K562 (cell line): ENCODE measurements around the gene CEP295NL. TPM values are rescaled to one million over a fixed set of nuclear protein-coding genes. Genes with fewer than 3 reads are reported as not detected.
A peak's percentile ranks its signal among the peaks of the same experiment; 100 is the strongest.

Experiments used
- ATF7 ChIP-seq: fragments of 450-650 bp; IDR thresholded peaks from 2 replicates; pipeline ENCODE4 v1.7.1; 2014; ENCODE audit warnings: mild to moderate bottlenecking, moderate library complexity
- CAMTA2 ChIP-seq: fragments of 250-450 bp; sonication (Bioruptor Pico); conservative IDR thresholded peaks from 2 replicates; pipeline ENCODE4 v1.5.1; 2022
- CEBPB ChIP-seq: fragments of 450-650 bp; IDR thresholded peaks from 2 replicates; pipeline ENCODE4 v1.6.1; 2016; ENCODE audit warnings: missing genetic modification characterization, missing compliant biosample characterization
- CTBP1 ChIP-seq: fragments of 450-650 bp; IDR thresholded peaks from 2 replicates; pipeline ENCODE4 v1.6.1; 2016; ENCODE audit warnings: borderline replicate concordance
- DACH1 ChIP-seq: fragments of 450-650 bp; IDR thresholded peaks from 2 replicates; pipeline ENCODE4 v1.6.1; 2018; ENCODE audit not compliant: partially characterized antibody
- ESRRA ChIP-seq: fragments of 450-650 bp; IDR thresholded peaks from 2 replicates; pipeline ENCODE4 v1.6.1; 2014; ENCODE audit warnings: low read depth, mild to moderate bottlenecking, moderate library complexity, borderline replicate concordance
- EWSR1 ChIP-seq: fragments of 450-650 bp; IDR thresholded peaks from 2 replicates; pipeline ENCODE4 v1.6.1; 2018; ENCODE audit warnings: borderline replicate concordance, mild to moderate bottlenecking, low read depth, moderate library complexity; ENCODE audit not compliant: partially characterized antibody
- EZH2 ChIP-seq: IDR thresholded peaks from 2 replicates; pipeline ENCODE4 v1.6.1; 2012; ENCODE audit warnings: low read depth, mild to moderate bottlenecking, inconsistent platforms, low read length, borderline replicate concordance
- JUN ChIP-seq, 2 experiments: sonication (generic) in 1 of 2; formaldehyde crosslinking in 1 of 2; IDR thresholded peaks; 2 replicates each; pipeline versions ENCODE4 v1.6.1 to v1.8.0; 2012 to 2022; ENCODE audit warnings: borderline replicate concordance in 2 of 2, mild to moderate bottlenecking in 2 of 2, improper control_type of control experiment in 1 of 2, low read depth in 1 of 2, low read length in 1 of 2, missing genetic modification reagents in 1 of 2
- KDM1A ChIP-seq, 2 experiments: fragments of 450-650 bp; IDR thresholded peaks; 2 replicates each; pipeline ENCODE4 v1.6.1; 2016; ENCODE audit warnings: mild to moderate bottlenecking in 2 of 2
- MTA1 ChIP-seq: fragments of 450-650 bp; IDR thresholded peaks from 2 replicates; pipeline ENCODE4 v1.6.1; 2017; ENCODE audit warnings: borderline replicate concordance
- MYNN ChIP-seq, 2 experiments: sonication (generic); formaldehyde crosslinking in 1 of 2; IDR thresholded peaks; 2 replicates each; pipeline versions ENCODE4 v1.5.0 to v1.6.1; 2016 to 2020; ENCODE audit warnings: antibody characterized with exemption in 1 of 2, missing genetic modification reagents in 1 of 2
- PHB ChIP-seq: fragments of 250-450 bp; sonication (Bioruptor Pico); IDR thresholded peaks from 2 replicates; pipeline ENCODE4 v1.5.0; 2021
- PRMT5 ChIP-seq: sonication (generic); formaldehyde crosslinking; IDR thresholded peaks from 2 replicates; pipeline ENCODE4 v1.5.0; 2020; ENCODE audit warnings: missing genetic modification reagents
- RAD51 ChIP-seq: fragments of 450-650 bp; IDR thresholded peaks from 2 replicates; pipeline ENCODE4 v1.7.1; 2016; ENCODE audit warnings: low read depth, mild to moderate bottlenecking, borderline replicate concordance
- SAFB ChIP-seq: fragments of 200-400 bp; formaldehyde crosslinking; IDR thresholded peaks from 2 replicates; pipeline ENCODE4 v1.6.1; 2017; ENCODE audit warnings: low read depth, low read length, borderline replicate concordance
- SAP30 ChIP-seq: fragments of 200-600 bp; sonication (generic); IDR thresholded peaks from 2 replicates; pipeline ENCODE4 v1.6.1; 2012; ENCODE audit warnings: borderline replicate concordance, low read depth, mild to moderate bottlenecking, moderate library complexity, low read length, control low read depth, inconsistent platforms; ENCODE audit not compliant: insufficient read depth, poor library complexity, severe bottlenecking
- SOX6 ChIP-seq: fragments of 450-650 bp; IDR thresholded peaks from 2 replicates; pipeline ENCODE4 v1.6.1; 2014; ENCODE audit warnings: mild to moderate bottlenecking
- SP2 ChIP-seq: IDR thresholded peaks from 2 replicates; pipeline ENCODE4 v1.6.1; 2011; ENCODE audit warnings: mild to moderate bottlenecking, low read depth, low read length, moderate library complexity; ENCODE audit not compliant: poor library complexity, severe bottlenecking; ENCODE audit errors: extremely low read depth
- TAF7 ChIP-seq: fragments of 450-650 bp; IDR thresholded peaks from 2 replicates; pipeline ENCODE4 v1.6.1; 2016; ENCODE audit warnings: missing genetic modification characterization, missing compliant biosample characterization
- TARDBP ChIP-seq: fragments of 450-650 bp; IDR thresholded peaks from 2 replicates; pipeline ENCODE4 v1.6.1; 2016
- XRCC5 ChIP-seq: fragments of 200-400 bp; formaldehyde crosslinking; IDR thresholded peaks from 2 replicates; pipeline ENCODE4 v1.6.1; 2017; ENCODE audit warnings: low read depth, mild to moderate bottlenecking, low read length
- ZNF75A ChIP-seq: fragments of 450-650 bp; formaldehyde crosslinking; IDR thresholded peaks from 2 replicates; pipeline ENCODE4 v1.4.0; 2020; ENCODE audit warnings: mild to moderate bottlenecking
- ZNF76 ChIP-seq: fragments of 250-450 bp; sonication (Bioruptor Pico); IDR thresholded peaks from 2 replicates; pipeline ENCODE4 v1.4.0; 2020; ENCODE audit warnings: mild to moderate bottlenecking, moderate library complexity, borderline replicate concordance
- polyA plus RNA-seq, 8 experiments: library from polyadenylated mRNA; depleted of rRNA in 4 of 8; stranded (reverse) in 5 of 8; unstranded in 3 of 8; fragments of >200 nt; fragmentation: Nextera tagmentation in 2 of 8; fragmentation: Illumina TruSeq in 1 of 8; extraction: Ambion mirVana in 2 of 8; extraction: Trizol in 1 of 8; gene quantifications; 2 replicates each; pipeline versions ENCODE4 v1.2.1 to v1.2.3, GENCODE V29; 2011 to 2014; ENCODE audit warnings: inconsistent platforms in 1 of 8, missing spikeins in 1 of 8
- total RNA-seq, 7 experiments: library from RNA; depleted of rRNA in 6 of 7; stranded (reverse); fragments of >200 nt in 6 of 7; fragmentation: Illumina TruSeq in 2 of 7; extraction: Trizol in 2 of 7; gene quantifications; 2 replicates each; pipeline versions ENCODE4 v1.2.1 to v1.2.3, GENCODE V29; 2011 to 2021; ENCODE audit warnings: low replicate concordance in 1 of 7
- TF ChIP-seq, protein P1 (sequence below): fragments of 450-650 bp; IDR thresholded peaks from 2 replicates; pipeline ENCODE4 v1.6.1; 2016; ENCODE audit warnings: missing biosample characterization, missing genetic modification characterization
- TF ChIP-seq, protein P2 (sequence below), 2 experiments: fragments of 250-450 bp in 1 of 2; fragments of 450-650 bp in 1 of 2; sonication (Bioruptor Pico) in 1 of 2; IDR thresholded peaks; 2 replicates each; pipeline versions ENCODE4 v1.6.1 to v1.8.0; 2016 to 2021; ENCODE audit warnings: mild to moderate bottlenecking in 2 of 2, moderate library complexity in 2 of 2, missing compliant biosample characterization in 1 of 2, missing genetic modification characterization in 1 of 2

CEP295NL gene
- total and polyA plus RNA-seq, 9 of the 15 experiments (the other 6 are each of a cell fraction or from before 2014, with no cell fraction given) = not detected

GRCh38 chr17:78840780-78841611 is 62.0 kb downstream of the CEP295NL start, which contains the start of gene USP36 (continued):
- TF ChIP-seq JUN (IDR thresholded peaks at IDR 0.05; ENCODE audit: borderline replicate concordance, low read depth, low read length) (peak; percentile 92), JUN (CRISPR knock-in tag; IDR thresholded peaks at IDR 0.05; ENCODE audit: borderline replicate concordance) (peak; percentile 93), KDM1A (IDR thresholded peaks at IDR 0.05) (peak in 1 of 2 experiments; percentile 16; a peak in 2 of 4 replicates), ZNF76 (CRISPR knock-in tag) (0 out of 2 replicates have a peak, but pooled peaks have one; percentile 59), MTA1 (peak; percentile 90), XRCC5 (no peak), ESRRA (peak; percentile 81), DACH1 (no peak), SP2 (peak; percentile 32), ZNF75A (CRISPR knock-in tag) (no peak), TARDBP (peak; percentile 98), RAD51 (peak; percentile 81), SAFB (peak; percentile 71), TAF7 (peak; percentile 81), ATF7 (peak; percentile 99), PHB (0 out of 2 replicates have a peak, but pooled peaks have one; percentile 26), PRMT5 (peak; percentile 63; the same call in 1 of the 2 replicates), SOX6 (peak; percentile 31; the same call in 1 of the 2 replicates), CEBPB (tag) (peak; percentile 91), CTBP1 (peak; percentile 94), MYNN (IDR thresholded peaks at IDR 0.05) (0 out of 2 replicates have a peak, but pooled peaks have one; percentile 25), MYNN (CRISPR knock-in tag; IDR thresholded peaks at IDR 0.05) (no peak), CAMTA2 (CRISPR knock-in tag) (0 out of 2 replicates have a peak, but pooled peaks have one; percentile 16), EWSR1 (no peak), SAP30 (peak; percentile 56), EZH2 (no peak)
- TF ChIP-seq, protein P1, sequence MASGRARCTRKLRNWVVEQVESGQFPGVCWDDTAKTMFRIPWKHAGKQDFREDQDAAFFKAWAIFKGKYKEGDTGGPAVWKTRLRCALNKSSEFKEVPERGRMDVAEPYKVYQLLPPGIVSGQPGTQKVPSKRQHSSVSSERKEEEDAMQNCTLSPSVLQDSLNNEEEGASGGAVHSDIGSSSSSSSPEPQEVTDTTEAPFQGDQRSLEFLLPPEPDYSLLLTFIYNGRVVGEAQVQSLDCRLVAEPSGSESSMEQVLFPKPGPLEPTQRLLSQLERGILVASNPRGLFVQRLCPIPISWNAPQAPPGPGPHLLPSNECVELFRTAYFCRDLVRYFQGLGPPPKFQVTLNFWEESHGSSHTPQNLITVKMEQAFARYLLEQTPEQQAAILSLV (tag) = no peak
- TF ChIP-seq, protein P2, sequence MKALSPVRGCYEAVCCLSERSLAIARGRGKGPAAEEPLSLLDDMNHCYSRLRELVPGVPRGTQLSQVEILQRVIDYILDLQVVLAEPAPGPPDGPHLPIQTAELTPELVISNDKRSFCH (CRISPR knock-in tag; IDR thresholded peaks at IDR 0.05) = no peak
- TF ChIP-seq, protein P2 (tag; IDR thresholded peaks at IDR 0.05) = peak; percentile 94
